Calu3 (cell line): ENCODE results near the gene CEACAM16. TPM values are rescaled to one million over a fixed set of nuclear protein-coding genes. Genes with fewer than 3 reads are reported as not detected.

Experiments used
- BruUV-seq: library from RNA; stranded (reverse); fragments of 400-500 nt; replicated peaks from 2 replicates; lab custom pipeline; 2021; lab: Mats Ljungman, UMichigan
- CTCF ChIA-PET: fragments of 300-600 bp; sonication (Branson Sonifier 250); formaldehyde crosslinking; loops from one replicate; lab custom pipeline; 2022; ENCODE audit warnings: antibody characterized with exemption; lab: Charles Lee
- DNase-seq: peaks from one replicate; pipeline ENCODE4 v3.0.0; 2022
- H3K27ac Mint-ChIP-seq: one replicate; pipeline ENCODE4 v1.8.0; 2022; ENCODE audit warnings: mixed read lengths; ENCODE audit not compliant: unreplicated experiment
- H3K27me3 Mint-ChIP-seq: one replicate; pipeline ENCODE4 v1.8.0; 2022; ENCODE audit warnings: mixed read lengths; ENCODE audit not compliant: unreplicated experiment
- H3K36me3 Mint-ChIP-seq: one replicate; pipeline ENCODE4 v1.8.0; 2022; ENCODE audit warnings: mild to moderate bottlenecking, moderate library complexity, mixed read lengths; ENCODE audit not compliant: insufficient read depth, unreplicated experiment
- H3K4me1 Mint-ChIP-seq: one replicate; pipeline ENCODE4 v1.8.0; 2022; ENCODE audit warnings: mild to moderate bottlenecking, low read depth, mixed read lengths; ENCODE audit not compliant: unreplicated experiment
- H3K4me3 Mint-ChIP-seq: one replicate; pipeline ENCODE4 v1.8.0; 2022; ENCODE audit warnings: mild to moderate bottlenecking, low read depth, moderate library complexity, mixed read lengths; ENCODE audit not compliant: unreplicated experiment
- H3K9me3 Mint-ChIP-seq: one replicate; pipeline ENCODE4 v1.8.0; 2022; ENCODE audit warnings: low read depth, mixed read lengths; ENCODE audit not compliant: unreplicated experiment
- CTCF ChIP-seq: fragments of 200-600 bp; IDR thresholded peaks from one replicate; pipeline ENCODE4 v1.8.0; 2022; ENCODE audit warnings: antibody characterized with exemption; ENCODE audit not compliant: unreplicated experiment
- intact Hi-C: fragments of 100-400 bp; cut with micrococcal nuclease; formaldehyde crosslinking; loops from one replicate; pipeline ENCODE4 v1.10.0; 2022; ENCODE audit not compliant: unreplicated experiment
- total RNA-seq: library from RNA; stranded (reverse); gene quantifications from 2 replicates; pipeline ENCODE4 v1.2.3, GENCODE V29; 2022

The CEACAM16 gene
- total RNA-seq, 1 experiment from 2014 or later, result 0.38 TPM

DNA sequence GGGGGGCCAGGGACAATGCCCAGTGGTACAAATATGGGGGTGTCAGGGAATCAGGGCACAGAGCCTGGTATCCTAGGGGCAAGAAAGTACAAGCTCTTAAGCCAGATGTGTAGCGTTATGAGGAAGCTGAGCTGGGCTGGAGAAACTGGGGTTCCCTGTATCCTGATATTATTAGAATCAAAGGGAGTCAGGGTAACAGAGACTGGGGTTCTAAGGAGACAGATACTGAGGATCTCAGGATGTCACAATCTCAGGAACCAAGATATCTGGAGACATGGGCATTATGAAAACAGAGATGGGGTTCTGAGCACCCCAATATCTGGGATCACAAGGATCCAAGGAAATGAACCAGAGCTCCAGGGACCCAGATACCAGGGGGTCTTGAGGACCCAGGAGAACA lies 50.3 kb downstream of the CEACAM16 start:
- Mint-ChIP-seq H3K9me3 (no peaks in the 10 kb centered on the region), H3K4me3 (peak overlapping the region; percentile 72), H3K36me3 (peaks cover 82% of the 10 kb centered on the region), H3K27ac (peak overlapping the region; percentile 74), H3K4me1 (peaks cover 74% of the 10 kb centered on the region), H3K27me3 (no peaks in the 10 kb centered on the region)
- CTCF ChIA-PET, result interaction anchor here (0.6 to 0.7 kb wide), 4 partner anchors 21 to 964 kb away, joined by 3 to 7 read pairs (median 4); no protein-coding TSS in a partner anchor
- BruUV-seq, result TSS peak; percentile 49
- intact Hi-C loops, result no loop called here
- TF ChIP-seq CTCF, result no peak
- no peak for DNase-seq

GRCh38 chr19:44749994-44750393 lies 51.0 kb downstream of the CEACAM16 start:
- intact Hi-C loops, result no loop called here
- CTCF ChIA-PET, result no interaction called here
- H3K9me3 Mint-ChIP-seq, result no peaks in the 10 kb centered on the region
- DNase-seq, result no peak
- H3K4me1 Mint-ChIP-seq, result peaks cover 80% of the 10 kb centered on the region
- H3K36me3 Mint-ChIP-seq, result peaks cover 89% of the 10 kb centered on the region
- H3K4me3 Mint-ChIP-seq, result peak overlapping the region; percentile 72
- TF ChIP-seq CTCF, result no peak
- H3K27me3 Mint-ChIP-seq, result no peaks in the 10 kb centered on the region
- peak overlapping the region; percentile 74 for H3K27ac Mint-ChIP-seq
- BruUV-seq, result no TSS peak

- no peaks in the 10 kb centered on the region for H3K9me3 Mint-ChIP-seq
- intact Hi-C loops, result loop anchor here (2.0 kb wide), 1 partner anchor 27 kb away; no protein-coding TSS in a partner anchor
- H3K27me3 Mint-ChIP-seq, result no peaks in the 10 kb centered on the region
- no peak for DNase-seq
- peak overlapping the region; percentile 93 for H3K27ac Mint-ChIP-seq
- H3K36me3 Mint-ChIP-seq, result peaks cover 87% of the 10 kb centered on the region
- CTCF ChIA-PET, result interaction anchor here (0.6 to 3.1 kb wide), 4 partner anchors 13 to 343 kb away, joined by 4 to 26 read pairs (median 14); no protein-coding TSS in a partner anchor
- peak overlapping the region; percentile 67 for H3K4me3 Mint-ChIP-seq
- TF ChIP-seq CTCF, result no peak
- no TSS peak for BruUV-seq
- H3K4me1 Mint-ChIP-seq, result peaks cover 69% of the 10 kb centered on the region
These were observed 53.3 kb downstream of the CEACAM16 start for GRCh38 chr19:44752123-44752815.

DNA sequence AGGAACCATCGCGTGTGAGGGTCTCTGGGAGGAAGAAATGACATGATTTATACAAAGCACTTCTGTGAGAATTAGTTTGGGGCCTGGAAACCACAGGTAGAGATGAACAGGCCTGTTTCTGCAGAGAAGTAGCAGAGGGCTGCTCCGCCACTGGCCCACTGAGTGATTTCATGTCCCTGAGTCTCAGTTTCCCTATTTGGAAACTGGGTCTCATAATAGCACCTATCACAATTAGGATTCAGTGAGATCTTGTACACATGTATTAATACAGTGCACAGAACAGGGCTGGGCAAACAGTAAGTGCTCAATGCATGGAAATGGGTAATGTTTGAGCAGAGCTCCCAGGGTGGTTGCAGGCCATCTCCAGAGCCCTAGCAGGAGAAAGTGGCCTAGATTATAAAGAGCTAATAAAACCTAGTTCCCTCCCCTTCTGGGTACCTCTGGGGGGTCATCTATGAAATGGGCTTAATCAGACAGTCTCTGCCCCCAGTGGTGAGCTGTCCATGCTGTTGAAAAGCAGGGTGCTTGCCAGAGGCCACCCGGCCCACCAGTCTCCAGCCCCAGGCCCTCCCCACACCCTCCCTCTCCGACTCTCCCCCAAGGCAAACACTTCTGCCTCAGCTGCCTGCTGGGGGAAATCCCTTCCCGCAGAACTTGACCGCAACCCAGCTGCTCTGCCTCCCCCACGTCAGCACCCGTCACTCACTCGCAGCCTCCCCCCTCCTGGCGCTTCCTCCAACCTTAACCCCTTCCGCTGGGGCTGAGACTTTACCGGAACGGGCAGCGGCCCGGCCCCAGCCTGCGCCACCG lies 54.1 kb downstream of the CEACAM16 start:
- intact Hi-C loops, result loop anchor here (2.0 kb wide), 1 partner anchor 28 kb away; no protein-coding TSS in a partner anchor
- Mint-ChIP-seq H3K4me1 (peaks cover 64% of the 10 kb centered on the region), H3K4me3 (peak overlapping the region; percentile 67), H3K27ac (peak overlapping the region; percentile 93), H3K9me3 (no peaks in the 10 kb centered on the region), H3K36me3 (peaks cover 86% of the 10 kb centered on the region), H3K27me3 (no peaks in the 10 kb centered on the region)
- CTCF ChIA-PET, result interaction anchor here (1.2 to 3.1 kb wide), 5 partner anchors 11 to 29 kb away, joined by 5 to 26 read pairs (median 7); no protein-coding TSS in a partner anchor
- DNase-seq, result peak; percentile 97
- BruUV-seq, result no TSS peak
- TF ChIP-seq CTCF, result no peak
